Activated CD4-positive, alpha-beta T cell treated with anti-CD3 and anti-CD28 coated beads, Interleukin-2, amount 10 ng/mL, durations not matched to agents 7 days and 5 days (primary cell): ENCODE measurements around the gene FRY. TPM values are rescaled to one million over a fixed set of nuclear protein-coding genes. Genes with fewer than 3 reads are reported as not detected.

Experiments used
- CTCF ChIA-PET: fragments of 350-600 bp; sonication (Branson Sonifier 250); formaldehyde crosslinking; loops from one replicate; lab custom pipeline; 2021; ENCODE audit warnings: antibody characterized with exemption; lab: Charles Lee
- POLR2A ChIA-PET: fragments of 350-600 bp; sonication (Branson Sonifier 250); formaldehyde crosslinking; loops from one replicate; lab custom pipeline; 2021; ENCODE audit warnings: antibody characterized with exemption; lab: Charles Lee
- DNase-seq: peaks from one replicate; pipeline ENCODE4 v3.0.0-alpha.2; 2020
- H3K27ac Mint-ChIP-seq: one replicate; pipeline ENCODE4 v1.8.0; 2021; ENCODE audit warnings: mild to moderate bottlenecking, moderate library complexity, mixed read lengths
- H3K27me3 Mint-ChIP-seq: one replicate; pipeline ENCODE4 v1.8.0; 2021; ENCODE audit warnings: mixed read lengths
- H3K36me3 Mint-ChIP-seq: one replicate; pipeline ENCODE4 v1.8.0; 2021; ENCODE audit warnings: low read depth, mixed read lengths
- H3K4me1 Mint-ChIP-seq: one replicate; pipeline ENCODE4 v1.8.0; 2021; ENCODE audit warnings: mixed read lengths
- H3K4me3 Mint-ChIP-seq: one replicate; pipeline ENCODE4 v1.8.0; 2021; ENCODE audit warnings: mild to moderate bottlenecking, moderate library complexity, mixed read lengths
- H3K9me3 Mint-ChIP-seq: one replicate; pipeline ENCODE4 v1.8.0; 2021; ENCODE audit warnings: mixed read lengths
- total RNA-seq, 2 experiments: library from RNA; stranded (reverse); gene quantifications; one replicate each; pipeline ENCODE4 v1.2.3, GENCODE V29; 2021

FRY gene
- total RNA-seq, 2 experiments from 2014 or later = 12.0 to 14.3 TPM

GRCh38 chr13:32107474-32107873, 75.9 kb downstream of the FRY start:
- ChIA-PET POLR2A (no interaction called here), CTCF (no interaction called here)
- Mint-ChIP-seq H3K27me3 (no peaks in the 10 kb centered on the region), H3K4me3 (no peak overlapping the region), H3K27ac (no peak overlapping the region), H3K36me3 (peaks cover 1% of the 10 kb centered on the region), H3K4me1 (no peaks in the 10 kb centered on the region), H3K9me3 (no peaks in the 10 kb centered on the region)
- DNase-seq = no peak

- Mint-ChIP-seq H3K9me3 (no peaks in the 10 kb centered on the region), H3K4me3 (no peak overlapping the region), H3K27me3 (no peaks in the 10 kb centered on the region), H3K36me3 (no peaks in the 10 kb centered on the region), H3K27ac (no peak overlapping the region), H3K4me1 (no peaks in the 10 kb centered on the region)
- no peak for DNase-seq
- ChIA-PET CTCF (no interaction called here), POLR2A (no interaction called here)
These were observed 76.4 kb downstream of the FRY start for GRCh38 chr13:32107973-32108372.

GRCh38 chr13:32113532-32113931, 82.0 kb downstream of the FRY start:
- no peaks in the 10 kb centered on the region for H3K27me3 Mint-ChIP-seq
- ChIA-PET POLR2A (no interaction called here), CTCF (no interaction called here)
- DNase-seq = no peak
- H3K9me3 Mint-ChIP-seq = no peaks in the 10 kb centered on the region
- no peaks in the 10 kb centered on the region for H3K36me3 Mint-ChIP-seq
- H3K4me1 Mint-ChIP-seq = peaks cover 14% of the 10 kb centered on the region
- H3K27ac Mint-ChIP-seq = no peak overlapping the region
- no peak overlapping the region for H3K4me3 Mint-ChIP-seq

- Mint-ChIP-seq H3K4me1 (peaks cover 14% of the 10 kb centered on the region), H3K4me3 (no peak overlapping the region), H3K9me3 (no peaks in the 10 kb centered on the region), H3K27ac (no peak overlapping the region), H3K27me3 (no peaks in the 10 kb centered on the region), H3K36me3 (no peaks in the 10 kb centered on the region)
- no peak for DNase-seq
- CTCF ChIA-PET = no interaction called here
- POLR2A ChIA-PET = no interaction called here
These were observed 82.8 kb downstream of the FRY start for GRCh38 chr13:32114284-32114950.

- POLR2A ChIA-PET = no interaction called here
- H3K4me3 Mint-ChIP-seq = no peak overlapping the region
- no peaks in the 10 kb centered on the region for H3K9me3 Mint-ChIP-seq
- H3K36me3 Mint-ChIP-seq = no peaks in the 10 kb centered on the region
- no peak for DNase-seq
- no peaks in the 10 kb centered on the region for H3K27me3 Mint-ChIP-seq
- CTCF ChIA-PET = no interaction called here
- H3K4me1 Mint-ChIP-seq = peaks cover 14% of the 10 kb centered on the region
- no peak overlapping the region for H3K27ac Mint-ChIP-seq
These were observed 83.5 kb downstream of the FRY start for GRCh38 chr13:32115066-32115465.

- Mint-ChIP-seq H3K4me1 (peaks cover 14% of the 10 kb centered on the region), H3K4me3 (no peak overlapping the region), H3K27me3 (no peaks in the 10 kb centered on the region), H3K36me3 (no peaks in the 10 kb centered on the region), H3K9me3 (no peaks in the 10 kb centered on the region), H3K27ac (no peak overlapping the region)
- POLR2A ChIA-PET = no interaction called here
- CTCF ChIA-PET = no interaction called here
- no peak for DNase-seq
These were observed 84.6 kb downstream of the FRY start for GRCh38 chr13:32116210-32116609.

GRCh38 chr13:32117001-32117400, 85.4 kb downstream of the FRY start:
- Mint-ChIP-seq H3K27me3 (no peaks in the 10 kb centered on the region), H3K4me3 (no peak overlapping the region), H3K9me3 (peaks cover 5% of the 10 kb centered on the region), H3K4me1 (peaks cover 14% of the 10 kb centered on the region), H3K36me3 (peaks cover 3% of the 10 kb centered on the region), H3K27ac (no peak overlapping the region)
- POLR2A ChIA-PET = no interaction called here
- no peak for DNase-seq
- CTCF ChIA-PET = no interaction called here

- peaks cover 14% of the 10 kb centered on the region for H3K4me1 Mint-ChIP-seq
- ChIA-PET CTCF (no interaction called here), POLR2A (no interaction called here)
- no peak for DNase-seq
- no peak overlapping the region for H3K27ac Mint-ChIP-seq
- no peak overlapping the region for H3K4me3 Mint-ChIP-seq
- peaks cover 8% of the 10 kb centered on the region for H3K36me3 Mint-ChIP-seq
- H3K27me3 Mint-ChIP-seq = no peaks in the 10 kb centered on the region
- peaks cover 10% of the 10 kb centered on the region for H3K9me3 Mint-ChIP-seq
These were observed 86.1 kb downstream of the FRY start for GRCh38 chr13:32117701-32118100.

- POLR2A ChIA-PET = no interaction called here
- no peak overlapping the region for H3K4me3 Mint-ChIP-seq
- no peaks in the 10 kb centered on the region for H3K27me3 Mint-ChIP-seq
- CTCF ChIA-PET = no interaction called here
- H3K27ac Mint-ChIP-seq = no peak overlapping the region
- no peak for DNase-seq
- peaks cover 9% of the 10 kb centered on the region for H3K36me3 Mint-ChIP-seq
- peaks cover 11% of the 10 kb centered on the region for H3K9me3 Mint-ChIP-seq
- H3K4me1 Mint-ChIP-seq = no peaks in the 10 kb centered on the region
These were observed 89.7 kb downstream of the FRY start for GRCh38 chr13:32121316-32121715.

- DNase-seq = no peak
- CTCF ChIA-PET = no interaction called here
- H3K27ac Mint-ChIP-seq = no peak overlapping the region
- H3K4me3 Mint-ChIP-seq = no peak overlapping the region
- no peaks in the 10 kb centered on the region for H3K27me3 Mint-ChIP-seq
- H3K36me3 Mint-ChIP-seq = peaks cover 9% of the 10 kb centered on the region
- no peaks in the 10 kb centered on the region for H3K4me1 Mint-ChIP-seq
- peaks cover 11% of the 10 kb centered on the region for H3K9me3 Mint-ChIP-seq
- POLR2A ChIA-PET = no interaction called here
These were observed 93.2 kb downstream of the FRY start for GRCh38 chr13:32124743-32125142.

- H3K9me3 Mint-ChIP-seq = peaks cover 11% of the 10 kb centered on the region
- no peaks in the 10 kb centered on the region for H3K27me3 Mint-ChIP-seq
- no peak overlapping the region for H3K4me3 Mint-ChIP-seq
- no peak for DNase-seq
- H3K4me1 Mint-ChIP-seq = no peaks in the 10 kb centered on the region
- H3K27ac Mint-ChIP-seq = no peak overlapping the region
- ChIA-PET POLR2A (no interaction called here), CTCF (no interaction called here)
- H3K36me3 Mint-ChIP-seq = peaks cover 9% of the 10 kb centered on the region
These were observed 93.7 kb downstream of the FRY start for GRCh38 chr13:32125221-32125689.

GRCh38 chr13:32125751-32126150, 94.2 kb downstream of the FRY start:
- CTCF ChIA-PET = no interaction called here
- Mint-ChIP-seq H3K36me3 (peaks cover 9% of the 10 kb centered on the region), H3K27me3 (no peaks in the 10 kb centered on the region), H3K4me1 (no peaks in the 10 kb centered on the region), H3K27ac (no peak overlapping the region), H3K9me3 (peaks cover 11% of the 10 kb centered on the region), H3K4me3 (no peak overlapping the region)
- DNase-seq = no peak
- POLR2A ChIA-PET = no interaction called here

GRCh38 chr13:32126278-32126677, 94.7 kb downstream of the FRY start:
- no peaks in the 10 kb centered on the region for H3K27me3 Mint-ChIP-seq
- DNase-seq = no peak
- POLR2A ChIA-PET = no interaction called here
- peaks cover 11% of the 10 kb centered on the region for H3K9me3 Mint-ChIP-seq
- CTCF ChIA-PET = no interaction called here
- no peak overlapping the region for H3K27ac Mint-ChIP-seq
- H3K4me1 Mint-ChIP-seq = no peaks in the 10 kb centered on the region
- H3K36me3 Mint-ChIP-seq = peaks cover 9% of the 10 kb centered on the region
- H3K4me3 Mint-ChIP-seq = no peak overlapping the region

GRCh38 chr13:32126756-32127155, 95.2 kb downstream of the FRY start:
- Mint-ChIP-seq H3K27me3 (no peaks in the 10 kb centered on the region), H3K4me1 (no peaks in the 10 kb centered on the region), H3K36me3 (peaks cover 7% of the 10 kb centered on the region), H3K27ac (no peak overlapping the region), H3K9me3 (peaks cover 8% of the 10 kb centered on the region), H3K4me3 (no peak overlapping the region)
- POLR2A ChIA-PET = no interaction called here
- CTCF ChIA-PET = no interaction called here
- no peak for DNase-seq
